Measurements from ENCODE around the gene ARL3. TPM values are rescaled to one million over a fixed set of nuclear protein-coding genes. Genes with fewer than 3 reads are reported as not detected.

ARL3 gene
- total RNA-seq, 2 donors from 2014 or later: 4.8 to 5.6 TPM

DNA sequence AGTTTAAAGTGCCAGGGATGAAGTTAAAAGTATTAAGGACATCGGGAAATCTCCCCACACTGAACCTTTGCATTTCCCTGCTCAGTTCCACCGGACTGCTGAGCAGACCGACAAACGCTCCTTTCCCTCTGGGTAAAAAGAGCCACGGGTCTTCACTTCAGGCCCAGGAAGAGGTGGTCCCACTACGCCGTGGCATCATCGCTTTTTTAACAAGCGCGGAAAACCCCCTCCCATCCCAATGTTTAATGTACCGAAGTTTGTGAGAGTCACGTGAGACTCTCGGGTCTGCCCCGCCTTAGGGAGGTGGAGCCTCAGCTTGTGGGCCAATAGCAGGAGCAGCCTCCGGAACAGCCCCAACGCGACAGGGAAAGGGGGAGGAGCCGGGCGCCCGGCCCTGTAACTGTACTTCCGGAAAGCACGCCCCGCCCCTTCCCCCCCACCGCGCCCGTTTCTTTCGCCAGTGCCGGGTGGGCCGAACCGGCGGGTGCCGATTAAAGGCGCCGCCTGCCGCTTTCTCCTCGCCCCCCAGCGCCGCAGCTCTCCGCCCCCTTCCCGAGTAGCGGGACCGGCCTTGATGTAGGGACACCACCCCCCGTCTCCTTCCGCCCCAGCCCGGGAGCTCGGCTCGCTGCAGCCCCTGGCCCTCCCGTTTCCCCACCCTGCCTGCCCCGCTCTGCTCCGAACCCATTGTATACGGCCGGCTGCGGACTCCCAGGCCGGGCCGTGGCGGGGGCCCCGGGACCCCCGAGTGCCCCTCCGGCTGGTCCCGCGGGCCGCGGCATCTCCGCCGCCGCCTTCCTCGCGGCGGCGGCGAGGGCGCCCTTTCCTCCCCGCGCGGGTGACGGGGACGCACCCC lies 72.1 kb downstream of the ARL3 start:
- H3K27ac ChIP-seq: peak overlapping the region; percentile 99

DNA sequence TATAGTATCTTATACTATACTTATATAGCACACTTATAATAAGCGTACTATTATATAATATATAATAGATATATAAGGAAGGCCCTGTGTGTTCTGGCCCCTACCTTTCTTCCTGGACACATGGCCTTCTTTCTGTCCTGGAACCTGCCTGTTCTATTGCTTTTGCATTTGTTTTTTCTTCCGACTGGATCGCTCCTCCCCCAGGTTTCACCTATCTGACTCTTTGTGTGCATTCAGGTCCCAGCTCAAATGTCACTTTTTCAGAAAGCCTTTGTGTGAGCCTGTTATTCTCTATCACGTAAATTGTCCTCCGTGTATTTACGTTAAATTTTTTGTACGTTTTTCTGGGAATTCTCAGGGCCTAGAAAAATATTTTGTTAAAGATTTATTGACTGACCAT lies 72.8 kb downstream of the ARL3 start:
- H3K9ac ChIP-seq (ENCODE audit: low read depth in 2 of 2, low read length in 2 of 2): peak overlapping the region in 1 of 2 donors; percentile 89

More for the DNA sequence above, 72.1 kb downstream of the ARL3 start:
- intact Hi-C loops (cut with DNase I): no loop called here
- Histone ChIP-seq H3K36me3 (no peaks in the 10 kb centered on the region), H3K4me1 (peaks cover under 1% of the 10 kb centered on the region), H3K4me3 (peak overlapping the region; percentile 86), H3K9ac (ENCODE audit: low read depth in 2 of 2, low read length in 2 of 2) (peak overlapping the region; percentile 83 to 89), H3K9me3 (no peaks in the 10 kb centered on the region), H3K27me3 (no peaks in the 10 kb centered on the region)
- DNase-seq: peak; percentile 99
- TF ChIP-seq CTCF (IDR thresholded peaks at IDR 0.05): no peak

GRCh38 chr10:102639537-102639936 lies 74.7 kb downstream of the ARL3 start:
- Histone ChIP-seq H3K9me3 (no peaks in the 10 kb centered on the region), H3K4me3 (no peak overlapping the region), H3K27ac (no peak overlapping the region), H3K9ac (ENCODE audit: low read depth in 2 of 2, low read length in 2 of 2) (no peak overlapping the region), H3K27me3 (no peaks in the 10 kb centered on the region), H3K4me1 (no peaks in the 10 kb centered on the region), H3K36me3 (no peaks in the 10 kb centered on the region)
- intact Hi-C loops (cut with DNase I): no loop called here
- TF ChIP-seq CTCF (IDR thresholded peaks at IDR 0.05): no peak
- DNase-seq: no peak

More for the DNA sequence above, 72.8 kb downstream of the ARL3 start:
- H3K36me3 ChIP-seq: no peaks in the 10 kb centered on the region
- no peak for DNase-seq
- intact Hi-C loops (cut with DNase I): no loop called here
- H3K4me1 ChIP-seq: no peaks in the 10 kb centered on the region
- peak overlapping the region; percentile 86 for H3K4me3 ChIP-seq
- TF ChIP-seq CTCF (IDR thresholded peaks at IDR 0.05): no peak
- H3K27ac ChIP-seq: peak overlapping the region; percentile 99
- no peaks in the 10 kb centered on the region for H3K27me3 ChIP-seq
- no peaks in the 10 kb centered on the region for H3K9me3 ChIP-seq

DNA sequence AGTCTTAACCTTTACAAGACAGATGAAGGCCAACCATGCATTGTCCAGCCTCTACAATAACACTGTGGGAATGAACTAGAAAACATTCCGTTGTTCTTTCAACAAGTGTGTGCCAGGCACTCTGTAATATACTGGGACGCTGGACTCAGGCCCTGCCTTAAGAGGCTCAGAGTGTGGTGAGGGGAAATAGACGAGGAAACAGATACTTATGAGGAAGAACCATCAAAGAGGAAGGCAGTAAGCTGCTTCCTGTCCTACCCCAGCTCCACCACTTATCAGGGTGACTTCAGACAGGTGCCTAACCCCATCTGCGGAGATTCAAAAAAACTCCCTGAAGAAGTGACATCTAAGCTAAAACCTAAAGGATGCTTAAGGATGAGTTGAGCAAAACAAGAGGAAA lies 78.8 kb downstream of the ARL3 start:
- intact Hi-C loops (cut with DNase I): no loop called here
- no peaks in the 10 kb centered on the region for H3K27me3 ChIP-seq
- TF ChIP-seq CTCF (IDR thresholded peaks at IDR 0.05): no peak
- no peak overlapping the region for H3K27ac ChIP-seq
- H3K4me3 ChIP-seq: no peak overlapping the region
- no peaks in the 10 kb centered on the region for H3K9me3 ChIP-seq
- H3K4me1 ChIP-seq: no peaks in the 10 kb centered on the region
- no peak for DNase-seq
- no peaks in the 10 kb centered on the region for H3K36me3 ChIP-seq
- H3K9ac ChIP-seq (ENCODE audit: low read depth in 2 of 2, low read length in 2 of 2): peak overlapping the region in 1 of 2 donors; percentile 26

DNA sequence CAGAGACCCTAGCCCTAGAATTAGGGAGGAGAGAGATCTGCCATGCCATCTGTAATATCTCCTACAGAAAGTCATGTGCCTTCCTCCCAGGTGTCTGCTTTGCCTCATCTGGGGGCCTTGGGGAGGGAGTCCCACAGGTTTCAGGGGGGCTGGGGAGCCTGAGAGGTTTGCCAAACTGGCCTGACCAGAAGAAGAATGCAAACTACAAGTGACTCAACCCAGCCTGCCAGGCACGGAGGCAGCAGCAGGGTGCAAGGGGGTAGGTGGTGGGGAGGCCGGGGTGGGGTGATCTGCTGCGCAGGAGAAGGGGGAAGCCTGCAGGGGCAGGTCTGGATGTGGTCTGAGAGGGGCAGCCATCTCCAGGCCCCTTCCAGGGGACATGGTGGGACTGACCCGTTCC lies 79.5 kb downstream of the ARL3 start:
- no peak for DNase-seq
- TF ChIP-seq CTCF (IDR thresholded peaks at IDR 0.05): no peak
- Histone ChIP-seq H3K9ac (ENCODE audit: low read depth in 2 of 2, low read length in 2 of 2) (no peak overlapping the region), H3K36me3 (no peaks in the 10 kb centered on the region), H3K4me3 (no peak overlapping the region), H3K27ac (no peak overlapping the region), H3K27me3 (no peaks in the 10 kb centered on the region), H3K4me1 (no peaks in the 10 kb centered on the region), H3K9me3 (no peaks in the 10 kb centered on the region)
- intact Hi-C loops (cut with DNase I): no loop called here

Measured in colonic mucosa (tissue), 4 donors.